ENCODE data around the gene NUS1.
"Not testable (repeated sequence)": the region's sequence is repeated elsewhere in the genome, so short reads cannot be mapped to it uniquely, and the experiment has no call there.

NUS1 gene

GRCh38 chr6:117711369-117711768 lies 36.1 kb downstream of the NUS1 start:
- DNase-seq (ENCODE audit: low spot score): peak; percentile 4

- no peak for DNase-seq (ENCODE audit: low spot score)
These were observed 43.6 kb downstream of the NUS1 start for GRCh38 chr6:117718895-117719294.

- DNase-seq (ENCODE audit: low spot score): not testable (repeated sequence)
These were observed 46.3 kb downstream of the NUS1 start for GRCh38 chr6:117721520-117721919.

GRCh38 chr6:117728626-117729025 lies 53.4 kb downstream of the NUS1 start:
- DNase-seq (ENCODE audit: low spot score): no peak

GRCh38 chr6:117729613-117730012 lies 54.3 kb downstream of the NUS1 start:
- DNase-seq (ENCODE audit: low spot score): no peak

GRCh38 chr6:117733341-117733740 lies 58.1 kb downstream of the NUS1 start:
- DNase-seq (ENCODE audit: low spot score): no peak

GRCh38 chr6:117739869-117740268 lies 64.6 kb downstream of the NUS1 start:
- DNase-seq (ENCODE audit: low spot score): no peak

- DNase-seq (ENCODE audit: low spot score): no peak
These were observed 65.3 kb downstream of the NUS1 start for GRCh38 chr6:117740605-117741004.

- DNase-seq (ENCODE audit: low spot score): not testable (repeated sequence)
These were observed 75.4 kb downstream of the NUS1 start for GRCh38 chr6:117750675-117751074.
